HepG2 (cell line): Measurements from ENCODE around the gene GMFB. TPM values are rescaled to one million over a fixed set of nuclear protein-coding genes. Genes with fewer than 3 reads are reported as not detected.

ENCODE experiments used
- CREM ChIP-seq, 2 experiments: sonication (generic) in 1 of 2; formaldehyde crosslinking in 1 of 2; IDR thresholded peaks; 2 replicates each; pipeline versions ENCODE4 v1.4.0 to v1.6.1; 2016 to 2020; ENCODE audit warnings: antibody characterized with exemption in 1 of 2, mild to moderate bottlenecking in 1 of 2, missing genetic modification reagents in 1 of 2
- ESRRA ChIP-seq: sonication (generic); formaldehyde crosslinking; IDR thresholded peaks from 2 replicates; pipeline ENCODE4 v1.5.1; 2020; ENCODE audit warnings: mild to moderate bottlenecking, low read depth, missing genetic modification reagents
- FOSL1 ChIP-seq: sonication (generic); formaldehyde crosslinking; IDR thresholded peaks from 2 replicates; pipeline ENCODE4 v1.9.0; 2021; ENCODE audit warnings: missing genetic modification reagents, borderline replicate concordance
- FOXK2 ChIP-seq: fragments of 450-650 bp; IDR thresholded peaks from 2 replicates; pipeline ENCODE4 v1.6.1; 2016
- JUN ChIP-seq: sonication (generic); formaldehyde crosslinking; IDR thresholded peaks from 2 replicates; pipeline ENCODE4 v1.4.0; 2020; ENCODE audit warnings: mild to moderate bottlenecking, missing genetic modification reagents
- MAFG ChIP-seq: sonication (generic); formaldehyde crosslinking; IDR thresholded peaks from 2 replicates; pipeline ENCODE4 v1.5.1; 2020; ENCODE audit warnings: mild to moderate bottlenecking, missing genetic modification reagents
- MTF1 ChIP-seq: sonication (generic); formaldehyde crosslinking; IDR thresholded peaks from 2 replicates; pipeline ENCODE4 v1.5.0; 2020; ENCODE audit warnings: missing genetic modification reagents
- PITX1 ChIP-seq: sonication (generic); formaldehyde crosslinking; IDR thresholded peaks from 2 replicates; pipeline ENCODE4 v1.5.1; 2020; ENCODE audit warnings: mild to moderate bottlenecking, missing genetic modification reagents
- RNF2 ChIP-seq: fragments of 450-650 bp; conservative IDR thresholded peaks from 2 replicates; pipeline ENCODE4 v1.6.1; 2016; ENCODE audit warnings: low read depth
- SALL2 ChIP-seq: sonication (generic); formaldehyde crosslinking; IDR thresholded peaks from 2 replicates; pipeline ENCODE4 v1.8.1; 2023; ENCODE audit warnings: mild to moderate bottlenecking, missing genetic modification reagents, inconsistent platforms
- STAG1 ChIP-seq: sonication (generic); formaldehyde crosslinking; IDR thresholded peaks from 2 replicates; pipeline ENCODE4 v1.4.0; 2020; ENCODE audit warnings: missing genetic modification reagents
- TBX2 ChIP-seq: sonication (generic); formaldehyde crosslinking; IDR thresholded peaks from 2 replicates; pipeline ENCODE4 v1.5.0; 2020; ENCODE audit warnings: missing genetic modification reagents, mild to moderate bottlenecking, borderline replicate concordance
- TSC22D2 ChIP-seq: sonication (generic); formaldehyde crosslinking; IDR thresholded peaks from 2 replicates; pipeline ENCODE4 v1.5.1; 2020; ENCODE audit warnings: missing genetic modification reagents, mild to moderate bottlenecking, borderline replicate concordance
- ZFP37 ChIP-seq: sonication (generic); formaldehyde crosslinking; IDR thresholded peaks from 2 replicates; pipeline ENCODE4 v1.4.0; 2020; ENCODE audit warnings: missing genetic modification reagents, borderline replicate concordance
- ZIK1 ChIP-seq: sonication (generic); formaldehyde crosslinking; IDR thresholded peaks from 2 replicates; pipeline ENCODE4 v1.5.0; 2020; ENCODE audit warnings: mild to moderate bottlenecking, low read depth, missing genetic modification reagents, borderline replicate concordance
- ZKSCAN5 ChIP-seq: sonication (generic); formaldehyde crosslinking; IDR thresholded peaks from 2 replicates; pipeline ENCODE4 v1.5.1; 2020; ENCODE audit warnings: mild to moderate bottlenecking, missing genetic modification reagents
- ZNF18 ChIP-seq: sonication (generic); formaldehyde crosslinking; IDR thresholded peaks from 2 replicates; pipeline ENCODE4 v1.8.0; 2022; ENCODE audit warnings: mild to moderate bottlenecking, missing genetic modification reagents; ENCODE audit not compliant: insufficient replicate concordance
- ZNF30 ChIP-seq: sonication (generic); formaldehyde crosslinking; IDR thresholded peaks from 2 replicates; pipeline ENCODE4 v1.5.0; 2020; ENCODE audit warnings: mild to moderate bottlenecking, missing genetic modification reagents
- ZNF614 ChIP-seq: IDR thresholded peaks from 2 replicates; pipeline ENCODE4 v1.6.1; 2018; ENCODE audit warnings: missing biosample characterization, missing genetic modification reagents, inconsistent platforms, borderline replicate concordance
- ZNF782 ChIP-seq: sonication (generic); formaldehyde crosslinking; IDR thresholded peaks from 2 replicates; pipeline ENCODE4 v1.4.0; 2020; ENCODE audit warnings: missing genetic modification reagents, mild to moderate bottlenecking, borderline replicate concordance
- ZNF792 ChIP-seq: IDR thresholded peaks from 2 replicates; pipeline ENCODE4 v1.6.1; 2016
- ZSCAN9 ChIP-seq: IDR thresholded peaks from 2 replicates; pipeline ENCODE4 v1.6.1; 2016; ENCODE audit warnings: borderline replicate concordance
- polyA plus RNA-seq, 8 experiments: library from polyadenylated mRNA; depleted of rRNA in 3 of 8; stranded (reverse) in 7 of 8; unstranded in 1 of 8; fragments of >200 nt; fragmentation: Illumina TruSeq in 4 of 8; extraction: Trizol in 4 of 8; gene quantifications; 2 replicates each; pipeline versions ENCODE4 v1.2.1 to v1.2.3, GENCODE V29; 2011 to 2016; ENCODE audit warnings: low read depth in 4 of 8, missing spikeins in 1 of 8, mixed read lengths in 1 of 8; ENCODE audit not compliant: insufficient read depth in 1 of 8
- total RNA-seq, 5 experiments: library from RNA; depleted of rRNA; stranded (reverse); fragments of >200 nt; fragmentation: Illumina TruSeq; extraction: Trizol; gene quantifications; 2 replicates each; pipeline ENCODE4 v1.2.3, GENCODE V29; 2016; ENCODE audit warnings: low read depth in 1 of 5
- TF ChIP-seq, protein P1 (sequence below): IDR thresholded peaks from 2 replicates; pipeline ENCODE4 v1.4.0; 2020; ENCODE audit warnings: mild to moderate bottlenecking, missing genetic modification reagents
- TF ChIP-seq, protein P2 (sequence below): sonication (generic); formaldehyde crosslinking; IDR thresholded peaks from 2 replicates; pipeline ENCODE4 v1.4.0; 2020; ENCODE audit warnings: missing genetic modification reagents, borderline replicate concordance

The GMFB gene
- total and polyA plus RNA-seq, 2 of the 13 experiments (the other 11 are each of a cell fraction or from before 2014, with no cell fraction given): 17.3 to 68.2 TPM

- TF ChIP-seq, protein P1, sequence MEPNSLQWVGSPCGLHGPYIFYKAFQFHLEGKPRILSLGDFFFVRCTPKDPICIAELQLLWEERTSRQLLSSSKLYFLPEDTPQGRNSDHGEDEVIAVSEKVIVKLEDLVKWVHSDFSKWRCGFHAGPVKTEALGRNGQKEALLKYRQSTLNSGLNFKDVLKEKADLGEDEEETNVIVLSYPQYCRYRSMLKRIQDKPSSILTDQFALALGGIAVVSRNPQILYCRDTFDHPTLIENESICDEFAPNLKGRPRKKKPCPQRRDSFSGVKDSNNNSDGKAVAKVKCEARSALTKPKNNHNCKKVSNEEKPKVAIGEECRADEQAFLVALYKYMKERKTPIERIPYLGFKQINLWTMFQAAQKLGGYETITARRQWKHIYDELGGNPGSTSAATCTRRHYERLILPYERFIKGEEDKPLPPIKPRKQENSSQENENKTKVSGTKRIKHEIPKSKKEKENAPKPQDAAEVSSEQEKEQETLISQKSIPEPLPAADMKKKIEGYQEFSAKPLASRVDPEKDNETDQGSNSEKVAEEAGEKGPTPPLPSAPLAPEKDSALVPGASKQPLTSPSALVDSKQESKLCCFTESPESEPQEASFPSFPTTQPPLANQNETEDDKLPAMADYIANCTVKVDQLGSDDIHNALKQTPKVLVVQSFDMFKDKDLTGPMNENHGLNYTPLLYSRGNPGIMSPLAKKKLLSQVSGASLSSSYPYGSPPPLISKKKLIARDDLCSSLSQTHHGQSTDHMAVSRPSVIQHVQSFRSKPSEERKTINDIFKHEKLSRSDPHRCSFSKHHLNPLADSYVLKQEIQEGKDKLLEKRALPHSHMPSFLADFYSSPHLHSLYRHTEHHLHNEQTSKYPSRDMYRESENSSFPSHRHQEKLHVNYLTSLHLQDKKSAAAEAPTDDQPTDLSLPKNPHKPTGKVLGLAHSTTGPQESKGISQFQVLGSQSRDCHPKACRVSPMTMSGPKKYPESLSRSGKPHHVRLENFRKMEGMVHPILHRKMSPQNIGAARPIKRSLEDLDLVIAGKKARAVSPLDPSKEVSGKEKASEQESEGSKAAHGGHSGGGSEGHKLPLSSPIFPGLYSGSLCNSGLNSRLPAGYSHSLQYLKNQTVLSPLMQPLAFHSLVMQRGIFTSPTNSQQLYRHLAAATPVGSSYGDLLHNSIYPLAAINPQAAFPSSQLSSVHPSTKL (CRISPR knock-in tag): peak; percentile 87
- TF ChIP-seq FOXK2 (no peak), MTF1 (CRISPR knock-in tag) (no peak), RNF2 (no peak), ZNF782 (CRISPR knock-in tag) (no peak), ZSCAN9 (no peak), PITX1 (CRISPR knock-in tag) (peak; percentile 39; the same call in 1 of the 2 replicates), ZFP37 (CRISPR knock-in tag) (no peak), CREM (IDR thresholded peaks at IDR 0.05) (no peak), CREM (CRISPR knock-in tag; IDR thresholded peaks at IDR 0.05) (no peak), MAFG (no peak), ZNF614 (CRISPR knock-in tag) (peak; percentile 36; the same call in 1 of the 2 replicates), ZNF792 (CRISPR knock-in tag) (no peak), TBX2 (CRISPR knock-in tag) (no peak), JUN (CRISPR knock-in tag) (no peak), SALL2 (CRISPR knock-in tag) (no peak), ZIK1 (CRISPR knock-in tag) (no peak), ZNF30 (CRISPR knock-in tag) (no peak), ESRRA (CRISPR knock-in tag) (no peak), ZNF18 (CRISPR knock-in tag) (no peak), STAG1 (CRISPR knock-in tag) (no peak), ZKSCAN5 (CRISPR knock-in tag) (no peak), TSC22D2 (CRISPR knock-in tag) (no peak), FOSL1 (CRISPR knock-in tag) (no peak)
- TF ChIP-seq, protein P2, sequence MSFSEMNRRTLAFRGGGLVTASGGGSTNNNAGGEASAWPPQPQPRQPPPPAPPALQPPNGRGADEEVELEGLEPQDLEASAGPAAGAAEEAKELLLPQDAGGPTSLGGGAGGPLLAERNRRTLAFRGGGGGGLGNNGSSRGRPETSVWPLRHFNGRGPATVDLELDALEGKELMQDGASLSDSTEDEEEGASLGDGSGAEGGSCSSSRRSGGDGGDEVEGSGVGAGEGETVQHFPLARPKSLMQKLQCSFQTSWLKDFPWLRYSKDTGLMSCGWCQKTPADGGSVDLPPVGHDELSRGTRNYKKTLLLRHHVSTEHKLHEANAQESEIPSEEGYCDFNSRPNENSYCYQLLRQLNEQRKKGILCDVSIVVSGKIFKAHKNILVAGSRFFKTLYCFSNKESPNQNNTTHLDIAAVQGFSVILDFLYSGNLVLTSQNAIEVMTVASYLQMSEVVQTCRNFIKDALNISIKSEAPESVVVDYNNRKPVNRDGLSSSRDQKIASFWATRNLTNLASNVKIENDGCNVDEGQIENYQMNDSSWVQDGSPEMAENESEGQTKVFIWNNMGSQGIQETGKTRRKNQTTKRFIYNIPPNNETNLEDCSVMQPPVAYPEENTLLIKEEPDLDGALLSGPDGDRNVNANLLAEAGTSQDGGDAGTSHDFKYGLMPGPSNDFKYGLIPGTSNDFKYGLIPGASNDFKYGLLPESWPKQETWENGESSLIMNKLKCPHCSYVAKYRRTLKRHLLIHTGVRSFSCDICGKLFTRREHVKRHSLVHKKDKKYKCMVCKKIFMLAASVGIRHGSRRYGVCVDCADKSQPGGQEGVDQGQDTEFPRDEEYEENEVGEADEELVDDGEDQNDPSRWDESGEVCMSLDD (CRISPR knock-in tag): no peak
Observed at GRCh38 chr14:54483073-54483745, 5.6 kb downstream of the GMFB start (continued).
